B cell (primary cell): ENCODE measurements around the gene TRIM47.

Experiments
- EZH2 ChIP-seq: IDR thresholded peaks from 2 replicates; pipeline ENCODE4 v1.6.1; 2012; ENCODE audit warnings: borderline replicate concordance, low read depth, mild to moderate bottlenecking, moderate library complexity, low read length; ENCODE audit not compliant: insufficient read depth, poor library complexity, severe bottlenecking
- TF ChIP-seq, protein P1 (sequence below): fragments of 200-600 bp; IDR thresholded peaks from one replicate; pipeline ENCODE4 v1.8.0; 2022; ENCODE audit warnings: antibody characterized with exemption, mild to moderate bottlenecking

DNA sequence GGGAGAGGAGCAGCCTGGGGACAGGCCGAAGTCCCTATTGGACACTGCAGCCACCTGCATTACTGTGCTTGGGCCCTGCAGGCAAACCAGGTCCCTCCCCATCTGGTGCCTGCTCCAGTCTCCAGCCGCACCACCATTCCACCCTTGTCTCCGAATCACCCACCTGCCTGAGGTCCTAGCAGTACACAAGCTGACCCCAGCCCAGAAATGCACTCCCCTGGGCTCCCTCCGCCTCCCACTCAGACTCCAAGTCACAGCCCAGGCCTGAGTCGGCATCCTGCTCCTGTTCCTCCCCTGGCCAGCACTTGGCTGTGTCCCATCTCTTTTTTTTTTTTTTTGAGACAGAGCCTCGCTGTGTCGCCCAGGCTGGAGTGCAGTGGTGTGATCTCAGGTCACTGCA, 40.5 kb downstream of the TRIM47 start:
- no peak for TF ChIP-seq EZH2
- TF ChIP-seq, protein P1, sequence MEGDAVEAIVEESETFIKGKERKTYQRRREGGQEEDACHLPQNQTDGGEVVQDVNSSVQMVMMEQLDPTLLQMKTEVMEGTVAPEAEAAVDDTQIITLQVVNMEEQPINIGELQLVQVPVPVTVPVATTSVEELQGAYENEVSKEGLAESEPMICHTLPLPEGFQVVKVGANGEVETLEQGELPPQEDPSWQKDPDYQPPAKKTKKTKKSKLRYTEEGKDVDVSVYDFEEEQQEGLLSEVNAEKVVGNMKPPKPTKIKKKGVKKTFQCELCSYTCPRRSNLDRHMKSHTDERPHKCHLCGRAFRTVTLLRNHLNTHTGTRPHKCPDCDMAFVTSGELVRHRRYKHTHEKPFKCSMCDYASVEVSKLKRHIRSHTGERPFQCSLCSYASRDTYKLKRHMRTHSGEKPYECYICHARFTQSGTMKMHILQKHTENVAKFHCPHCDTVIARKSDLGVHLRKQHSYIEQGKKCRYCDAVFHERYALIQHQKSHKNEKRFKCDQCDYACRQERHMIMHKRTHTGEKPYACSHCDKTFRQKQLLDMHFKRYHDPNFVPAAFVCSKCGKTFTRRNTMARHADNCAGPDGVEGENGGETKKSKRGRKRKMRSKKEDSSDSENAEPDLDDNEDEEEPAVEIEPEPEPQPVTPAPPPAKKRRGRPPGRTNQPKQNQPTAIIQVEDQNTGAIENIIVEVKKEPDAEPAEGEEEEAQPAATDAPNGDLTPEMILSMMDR: no peak
